Vagina (tissue), 2 donors: ENCODE data around the gene ABLIM2. TPM values are rescaled to one million over a fixed set of nuclear protein-coding genes. Genes with fewer than 3 reads are reported as not detected.

Source experiments
- DNase-seq, 2 donors: peaks; one replicate each; pipeline ENCODE4 v3.0.0-alpha.2; 2017; ENCODE audit errors: extremely low spot score in 2 of 2
- H3K27ac ChIP-seq: fragments of 200-600 bp; sonication (generic); one replicate; pipeline ENCODE4 v1.5.1; 2019
- H3K27me3 ChIP-seq: fragments of 200-600 bp; sonication (generic); one replicate; pipeline ENCODE4 v1.5.1; 2019
- H3K36me3 ChIP-seq, 2 donors: fragments of 200-600 bp; sonication (generic); one replicate each; pipeline ENCODE4 v1.5.1; 2017 to 2019
- H3K4me1 ChIP-seq: fragments of 200-600 bp; sonication (generic); one replicate; pipeline ENCODE4 v1.5.1; 2019
- H3K4me3 ChIP-seq, 2 donors: fragments of 200-600 bp; sonication (generic); 1 replicate in 1 of 2; 2 replicates in 1 of 2; pipeline ENCODE4 v1.5.1; 2016 to 2019
- H3K9me3 ChIP-seq: fragments of 200-600 bp; sonication (generic); one replicate; pipeline ENCODE4 v1.5.1; 2019
- POLR2A ChIP-seq, 2 donors: fragments of 450-650 bp; IDR thresholded peaks; one replicate each; pipeline ENCODE4 v1.6.1; 2017; ENCODE audit warnings: antibody characterized with exemption in 2 of 2, mild to moderate bottlenecking in 2 of 2, moderate library complexity in 2 of 2
- POLR2AphosphoS5 ChIP-seq, 2 donors: sonication (generic); formaldehyde crosslinking; IDR thresholded peaks; one replicate each; pipeline ENCODE4 v1.9.0; 2017; ENCODE audit warnings: antibody characterized with exemption in 2 of 2, mild to moderate bottlenecking in 2 of 2, low read depth in 1 of 2; ENCODE audit not compliant: insufficient read depth in 1 of 2
- intact Hi-C: fragments of 100-400 bp; cut with DNase I; formaldehyde crosslinking; loops from one replicate; pipeline ENCODE4 v1.15.1; 2023
- total RNA-seq: library from RNA; depleted of rRNA; stranded (reverse); fragments of >200 nt; gene quantifications from one replicate; pipeline ENCODE4 v1.2.3, GENCODE V29; 2016
- TF ChIP-seq, protein P1 (sequence below), 3 experiments: fragments of 450-650 bp in 2 of 3; fragments of 200-600 bp in 1 of 3; sonication (generic) in 1 of 3; IDR thresholded peaks; one replicate each; pipeline ENCODE4 v1.5.1; 2017 to 2019; ENCODE audit warnings: antibody characterized with exemption in 3 of 3, mild to moderate bottlenecking in 2 of 3, moderate library complexity in 2 of 3

The ABLIM2 gene
- total RNA-seq, 1 donor from 2014 or later: 15.5 TPM

DNA sequence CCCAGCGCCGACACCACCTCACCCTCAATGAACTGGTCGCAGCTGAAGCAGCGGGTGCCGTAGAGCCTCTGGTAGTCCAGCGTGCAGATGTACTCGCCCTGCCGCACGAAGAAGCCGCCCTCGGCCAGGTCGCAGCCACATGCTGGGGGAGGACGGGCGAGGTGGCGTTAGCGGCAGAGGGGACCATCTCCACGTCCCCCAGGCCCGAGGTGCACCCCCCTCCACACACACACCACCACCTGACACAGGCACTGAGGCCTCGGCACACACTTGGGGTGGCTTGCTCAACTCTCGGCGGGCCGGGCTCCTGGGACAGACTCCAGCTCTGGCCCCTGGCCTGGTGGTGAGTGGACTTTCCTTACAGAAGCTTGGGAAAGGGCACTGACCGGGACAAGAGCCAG lies 61.5 kb downstream of the ABLIM2 start:
- no peak overlapping the region for H3K27ac ChIP-seq
- intact Hi-C loops: no loop called here
- H3K4me3 ChIP-seq: no peak overlapping the region
- H3K27me3 ChIP-seq: no peaks in the 10 kb centered on the region
- DNase-seq: no peak
- H3K36me3 ChIP-seq: no peaks in the 10 kb centered on the region
- peaks cover 15% of the 10 kb centered on the region for H3K4me1 ChIP-seq
- TF ChIP-seq POLR2A (IDR thresholded peaks at IDR 0.05) (no peak), POLR2AphosphoS5 (IDR thresholded peaks at IDR 0.05; ENCODE audit: insufficient read depth in 1 of 2, low read depth in 1 of 2) (no peak)
- TF ChIP-seq, protein P1, sequence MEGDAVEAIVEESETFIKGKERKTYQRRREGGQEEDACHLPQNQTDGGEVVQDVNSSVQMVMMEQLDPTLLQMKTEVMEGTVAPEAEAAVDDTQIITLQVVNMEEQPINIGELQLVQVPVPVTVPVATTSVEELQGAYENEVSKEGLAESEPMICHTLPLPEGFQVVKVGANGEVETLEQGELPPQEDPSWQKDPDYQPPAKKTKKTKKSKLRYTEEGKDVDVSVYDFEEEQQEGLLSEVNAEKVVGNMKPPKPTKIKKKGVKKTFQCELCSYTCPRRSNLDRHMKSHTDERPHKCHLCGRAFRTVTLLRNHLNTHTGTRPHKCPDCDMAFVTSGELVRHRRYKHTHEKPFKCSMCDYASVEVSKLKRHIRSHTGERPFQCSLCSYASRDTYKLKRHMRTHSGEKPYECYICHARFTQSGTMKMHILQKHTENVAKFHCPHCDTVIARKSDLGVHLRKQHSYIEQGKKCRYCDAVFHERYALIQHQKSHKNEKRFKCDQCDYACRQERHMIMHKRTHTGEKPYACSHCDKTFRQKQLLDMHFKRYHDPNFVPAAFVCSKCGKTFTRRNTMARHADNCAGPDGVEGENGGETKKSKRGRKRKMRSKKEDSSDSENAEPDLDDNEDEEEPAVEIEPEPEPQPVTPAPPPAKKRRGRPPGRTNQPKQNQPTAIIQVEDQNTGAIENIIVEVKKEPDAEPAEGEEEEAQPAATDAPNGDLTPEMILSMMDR (IDR thresholded peaks at IDR 0.05): no peak
- no peaks in the 10 kb centered on the region for H3K9me3 ChIP-seq

DNA sequence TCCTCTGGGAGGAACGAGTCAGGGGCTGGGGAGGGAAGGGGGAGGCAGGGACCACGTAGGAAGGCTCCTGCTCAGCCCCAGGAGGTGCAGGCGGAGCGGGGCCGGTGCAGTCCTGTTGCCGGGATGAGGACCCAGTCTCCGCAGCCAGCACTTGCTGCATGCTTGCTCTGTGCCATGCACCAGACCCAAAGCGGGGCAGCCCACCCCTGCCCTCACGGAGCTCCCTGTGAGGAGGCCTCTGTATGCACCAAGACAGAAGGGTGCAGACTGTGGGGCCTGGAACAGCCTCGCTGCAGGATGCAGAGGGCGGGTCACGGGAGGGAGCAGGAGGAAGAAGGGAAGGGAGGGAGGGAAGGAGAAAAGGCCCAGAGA lies 61.9 kb downstream of the ABLIM2 start:
- H3K4me3 ChIP-seq: no peak overlapping the region
- DNase-seq: no peak
- H3K4me1 ChIP-seq: peaks cover 10% of the 10 kb centered on the region
- TF ChIP-seq POLR2A (IDR thresholded peaks at IDR 0.05) (no peak), POLR2AphosphoS5 (IDR thresholded peaks at IDR 0.05; ENCODE audit: insufficient read depth in 1 of 2, low read depth in 1 of 2) (no peak)
- intact Hi-C loops: no loop called here
- H3K27me3 ChIP-seq: no peaks in the 10 kb centered on the region
- H3K27ac ChIP-seq: no peak overlapping the region
- H3K36me3 ChIP-seq: no peaks in the 10 kb centered on the region
- H3K9me3 ChIP-seq: no peaks in the 10 kb centered on the region

DNA sequence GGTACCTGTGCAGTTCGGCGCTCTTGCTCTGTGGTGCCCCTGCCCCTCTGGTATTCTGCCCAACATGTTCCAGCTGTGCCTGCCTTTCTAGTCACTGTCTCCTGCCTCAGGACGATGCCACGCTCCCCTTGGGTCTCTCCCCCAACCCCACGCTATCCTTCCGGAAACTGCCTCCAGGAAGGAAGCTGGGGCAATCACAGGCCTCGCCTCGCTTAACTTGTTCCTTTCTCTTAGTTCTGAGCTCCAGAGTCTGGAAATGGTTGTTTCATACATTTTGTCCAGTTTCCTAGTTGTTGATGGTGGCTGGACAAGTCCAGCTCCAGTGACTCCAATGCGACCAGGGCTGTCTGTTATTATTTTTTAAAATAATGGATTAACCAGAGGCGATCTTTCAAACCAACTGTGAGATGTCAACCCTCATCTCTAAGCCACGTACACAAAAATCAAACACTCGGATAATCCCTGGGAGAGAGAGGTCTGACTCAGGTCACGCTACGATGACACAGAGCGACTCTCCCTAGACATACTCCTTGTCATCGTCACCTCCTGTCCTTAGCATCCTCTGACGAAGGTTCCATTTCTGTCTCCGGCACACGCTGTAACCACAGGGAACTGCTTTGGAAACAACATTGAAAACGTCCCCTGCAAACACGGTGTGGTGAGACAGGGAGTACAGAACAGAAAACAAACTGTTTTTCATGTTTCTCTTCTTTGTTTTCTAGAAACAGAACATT lies 62.5 kb downstream of the ABLIM2 start:
- H3K4me1 ChIP-seq: peaks cover 5% of the 10 kb centered on the region
- H3K9me3 ChIP-seq: no peaks in the 10 kb centered on the region
- TF ChIP-seq, protein P1 (IDR thresholded peaks at IDR 0.05): no peak
- TF ChIP-seq POLR2A (IDR thresholded peaks at IDR 0.05) (no peak), POLR2AphosphoS5 (IDR thresholded peaks at IDR 0.05; ENCODE audit: insufficient read depth in 1 of 2, low read depth in 1 of 2) (no peak)
- DNase-seq: no peak
- H3K4me3 ChIP-seq: no peak overlapping the region
- no peak overlapping the region for H3K27ac ChIP-seq
- no peaks in the 10 kb centered on the region for H3K36me3 ChIP-seq
- intact Hi-C loops: no loop called here
- H3K27me3 ChIP-seq: no peaks in the 10 kb centered on the region

DNA sequence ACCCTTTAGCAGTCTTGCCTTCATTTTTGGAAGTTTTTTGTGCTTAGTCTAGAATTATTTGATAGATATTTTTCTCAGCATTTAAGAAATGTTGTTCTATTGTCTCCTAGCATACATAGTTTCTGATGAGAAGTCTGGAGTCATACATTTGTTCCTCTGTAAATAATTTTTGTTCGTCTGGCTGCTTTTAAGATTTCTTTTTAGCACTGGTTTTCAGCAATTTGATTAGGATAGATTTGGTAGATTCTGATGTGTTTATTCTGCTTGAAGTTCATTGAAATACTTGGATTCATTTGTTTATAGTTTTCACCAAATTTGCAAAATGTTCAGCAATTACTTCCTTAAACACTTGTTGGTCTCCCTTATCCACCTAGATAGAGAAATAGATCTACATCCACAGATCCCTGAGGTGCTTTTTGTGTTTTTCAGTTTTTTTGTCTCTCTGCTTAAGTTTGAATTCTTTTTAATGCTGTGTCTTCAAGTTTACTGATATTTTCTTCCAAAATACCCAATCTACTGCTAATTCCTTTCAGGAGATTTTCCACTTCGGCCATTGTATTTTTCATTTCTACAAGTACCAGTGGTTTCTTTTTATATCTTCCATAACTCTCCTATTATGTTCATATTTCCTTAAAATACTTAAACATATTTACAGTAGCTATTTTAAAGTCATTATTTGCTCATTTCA lies 64.9 kb downstream of the ABLIM2 start:
- Histone ChIP-seq H3K27me3 (no peaks in the 10 kb centered on the region), H3K36me3 (no peaks in the 10 kb centered on the region), H3K9me3 (no peaks in the 10 kb centered on the region), H3K4me1 (no peaks in the 10 kb centered on the region), H3K4me3 (no peak overlapping the region), H3K27ac (no peak overlapping the region)
- no peak for DNase-seq
- TF ChIP-seq POLR2AphosphoS5 (IDR thresholded peaks at IDR 0.05; ENCODE audit: insufficient read depth in 1 of 2, low read depth in 1 of 2) (no peak), POLR2A (IDR thresholded peaks at IDR 0.05) (no peak)
- TF ChIP-seq, protein P1 (IDR thresholded peaks at IDR 0.05): no peak
- intact Hi-C loops: no loop called here

DNA sequence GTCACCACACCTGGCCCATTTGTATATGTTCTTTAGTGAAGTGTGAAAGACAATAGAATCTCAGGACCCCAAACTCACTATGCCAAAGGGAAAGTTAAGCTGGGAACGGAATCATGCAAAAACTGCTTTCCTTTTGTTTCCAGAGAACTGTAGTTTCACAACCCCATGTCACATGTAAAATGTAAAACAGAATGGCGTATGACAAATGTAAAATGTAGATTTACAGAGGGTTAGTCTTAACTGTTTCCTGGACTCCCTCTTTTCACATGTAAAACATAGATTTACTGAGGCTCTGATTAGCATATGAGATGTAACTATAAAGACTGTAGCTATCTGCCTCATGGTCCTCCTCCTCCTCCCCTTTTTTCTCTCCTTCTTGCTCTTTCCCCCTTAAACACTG lies 66.3 kb downstream of the ABLIM2 start:
- H3K4me3 ChIP-seq: no peak overlapping the region
- no peaks in the 10 kb centered on the region for H3K36me3 ChIP-seq
- intact Hi-C loops: no loop called here
- no peaks in the 10 kb centered on the region for H3K9me3 ChIP-seq
- H3K27me3 ChIP-seq: no peaks in the 10 kb centered on the region
- no peaks in the 10 kb centered on the region for H3K4me1 ChIP-seq
- H3K27ac ChIP-seq: no peak overlapping the region
- DNase-seq: no peak
- TF ChIP-seq, protein P1 (IDR thresholded peaks at IDR 0.05): no peak
- TF ChIP-seq POLR2A (IDR thresholded peaks at IDR 0.05) (no peak), POLR2AphosphoS5 (IDR thresholded peaks at IDR 0.05; ENCODE audit: insufficient read depth in 1 of 2, low read depth in 1 of 2) (no peak)
